Endothelial cell of umbilical vein (primary cell): ENCODE measurements around the gene DLL4.

Source experiments
- CTCF ChIP-seq, 2 donors: IDR thresholded peaks; 1 replicate in 1 of 2; 2 replicates in 1 of 2; pipeline ENCODE4 v1.5.1; 2011; ENCODE audit warnings: low read length in 2 of 2, mild to moderate bottlenecking in 2 of 2, moderate library complexity in 2 of 2, control low read depth in 1 of 2, inconsistent platforms in 1 of 2, low read depth in 1 of 2; ENCODE audit not compliant: insufficient read depth in 1 of 2; ENCODE audit errors: extremely low read depth in 1 of 2
- EZH2 ChIP-seq: IDR thresholded peaks from 2 replicates; pipeline ENCODE4 v1.6.1; 2012; ENCODE audit warnings: borderline replicate concordance, low read depth, mild to moderate bottlenecking, moderate library complexity, low read length, inconsistent platforms; ENCODE audit not compliant: severe bottlenecking
- GATA2 ChIP-seq: IDR thresholded peaks from 2 replicates; pipeline ENCODE4 v1.7.0; 2011; ENCODE audit warnings: low read depth, mild to moderate bottlenecking, moderate library complexity, mixed read lengths, low read length; ENCODE audit not compliant: insufficient read length, insufficient read depth
- JUN ChIP-seq: IDR thresholded peaks from 2 replicates; pipeline ENCODE4 v1.6.1; 2011; ENCODE audit warnings: borderline replicate concordance, low read depth; ENCODE audit not compliant: insufficient read length, insufficient read depth
- MYC ChIP-seq: IDR thresholded peaks from one replicate; pipeline ENCODE4 v1.6.1; 2011; ENCODE audit warnings: mild to moderate bottlenecking, low read depth, low read length
- POLR2A ChIP-seq: IDR thresholded peaks from 2 replicates; pipeline ENCODE4 v1.6.1; 2012; ENCODE audit warnings: low read depth, mild to moderate bottlenecking, control low read depth, low read length
- POLR2AphosphoS5 ChIP-seq: IDR thresholded peaks from 2 replicates; pipeline ENCODE4 v1.6.1; 2012; ENCODE audit warnings: low read depth, mild to moderate bottlenecking, control low read depth, low read length, moderate library complexity; ENCODE audit not compliant: insufficient read depth

- TF ChIP-seq CTCF (IDR thresholded peaks at IDR 0.05; ENCODE audit: extremely low read depth in 1 of 2, insufficient read depth in 1 of 2, low read depth in 1 of 2, low read length in 2 of 2) (no peak), JUN (no peak), POLR2A (no peak), POLR2AphosphoS5 (no peak), MYC (no peak), GATA2 (no peak), EZH2 (peak; percentile 96)
These were observed 1.0 kb upstream of the DLL4 start for GRCh38 chr15:40927873-40928806.
